Measurements from ENCODE around the gene GNAQ. TPM values are rescaled to one million over a fixed set of nuclear protein-coding genes. Genes with fewer than 3 reads are reported as not detected.
"Not testable (repeated sequence)": the region's sequence is repeated elsewhere in the genome, so short reads cannot be mapped to it uniquely, and the experiment has no call there.

GNAQ gene
- total and polyA plus RNA-seq, 8 donors = 13.1 to 75.3 (median 38.5) TPM

GRCh38 chr9:77697238-77697984 is 334.2 kb downstream of the GNAQ start:
- intact Hi-C loops (cut with DNase I; ENCODE audit: low total_unique reads) = no loop called here
- no peak for DNase-seq
- TF ChIP-seq CTCF (IDR thresholded peaks at IDR 0.05) = no peak
- no peak for TF ChIP-seq EP300 (IDR thresholded peaks at IDR 0.05)
- TF ChIP-seq POLR2A (IDR thresholded peaks at IDR 0.05) = no peak
- no peak for TF ChIP-seq POLR2AphosphoS5 (IDR thresholded peaks at IDR 0.05)
- Histone ChIP-seq H3K36me3 (no peaks in the 10 kb centered on the region), H3K9me3 (peaks cover 0 to 21% (median 7%) of the 10 kb centered on the region in 4 donors), H3K4me3 (no peak overlapping the region), H3K4me1 (no peaks in the 10 kb centered on the region), H3K27me3 (no peaks in the 10 kb centered on the region), H3K27ac (no peak overlapping the region)
- WGBS, 5 donors = 89 to 100% (median 96%) methylated on average over 1 of the region's 1 CpG

- H3K4me1 ChIP-seq; H3K9me3 ChIP-seq; H3K27ac ChIP-seq; H3K4me3 ChIP-seq; DNase-seq; H3K36me3 ChIP-seq; intact Hi-C loops (cut with DNase I; ENCODE audit: low total_unique reads); H3K27me3 ChIP-seq: not testable (repeated sequence)
- 87 to 97% (median 93%) methylated on average over 3 of the region's 3 CpGs for WGBS, 5 donors
Observed at GRCh38 chr9:77690723-77691122, 340.9 kb downstream of the GNAQ start.

- H3K4me3 ChIP-seq; H3K4me1 ChIP-seq; H3K27ac ChIP-seq; intact Hi-C loops (cut with DNase I; ENCODE audit: low total_unique reads); H3K36me3 ChIP-seq; H3K9me3 ChIP-seq; H3K27me3 ChIP-seq; DNase-seq: not testable (repeated sequence)
- WGBS, 5 donors = 70 to 93% (median 86%) methylated on average over 3 of the region's 3 CpGs
Observed at GRCh38 chr9:77690119-77690518, 341.5 kb downstream of the GNAQ start.

- intact Hi-C loops (cut with DNase I; ENCODE audit: low total_unique reads); DNase-seq; H3K4me3 ChIP-seq; H3K9me3 ChIP-seq; H3K27ac ChIP-seq; H3K27me3 ChIP-seq; H3K4me1 ChIP-seq; H3K36me3 ChIP-seq: not testable (repeated sequence)
- WGBS, 5 donors = 82 to 91% (median 88%) methylated on average over 11 of the region's 11 CpGs
Observed at GRCh38 chr9:77687737-77688136, 343.9 kb downstream of the GNAQ start.

- Histone ChIP-seq H3K27ac (no peak overlapping the region), H3K4me1 (peaks cover 0 to 5% (median 0%) of the 10 kb centered on the region in 4 donors), H3K27me3 (no peaks in the 10 kb centered on the region), H3K4me3 (no peak overlapping the region), H3K36me3 (no peaks in the 10 kb centered on the region), H3K9me3 (no peaks in the 10 kb centered on the region)
- WGBS, 5 donors = 71 to 85% (median 83%) methylated on average over 5 of the region's 5 CpGs
- no peak for DNase-seq
- TF ChIP-seq EP300 (IDR thresholded peaks at IDR 0.05) (no peak), CTCF (IDR thresholded peaks at IDR 0.05) (no peak), POLR2AphosphoS5 (IDR thresholded peaks at IDR 0.05) (no peak), POLR2A (IDR thresholded peaks at IDR 0.05) (no peak)
- intact Hi-C loops (cut with DNase I; ENCODE audit: low total_unique reads) = no loop called here
Observed at GRCh38 chr9:77680581-77680980, 351.0 kb downstream of the GNAQ start.

GRCh38 chr9:77679661-77680368 is 351.8 kb downstream of the GNAQ start:
- Histone ChIP-seq H3K27ac (no peak overlapping the region), H3K27me3 (no peaks in the 10 kb centered on the region), H3K36me3 (no peaks in the 10 kb centered on the region), H3K4me3 (no peak overlapping the region), H3K4me1 (peaks cover 0 to 5% (median 0%) of the 10 kb centered on the region in 4 donors), H3K9me3 (no peaks in the 10 kb centered on the region)
- intact Hi-C loops (cut with DNase I; ENCODE audit: low total_unique reads) = no loop called here
- TF ChIP-seq CTCF (IDR thresholded peaks at IDR 0.05) (no peak), POLR2A (IDR thresholded peaks at IDR 0.05) (no peak), EP300 (IDR thresholded peaks at IDR 0.05) (no peak), POLR2AphosphoS5 (IDR thresholded peaks at IDR 0.05) (no peak)
- 74 to 80% (median 77%) methylated on average over 9 of the region's 9 CpGs for WGBS, 5 donors
- no peak for DNase-seq
